HG02571 (cell line): ENCODE results near the gene DOP1A.

Source experiments
- ATAC-seq: cut with Tn5 transposase; IDR thresholded peaks from one replicate; pipeline ENCODE4 v1.9.1; 2021; ENCODE audit warnings: mild to moderate bottlenecking, moderate library complexity; ENCODE audit not compliant: unreplicated experiment

The DOP1A gene

GRCh38 chr6:83073615-83074014 lies 6.1 kb downstream of the DOP1A start:
- no peak for ATAC-seq

GRCh38 chr6:83083476-83083875 lies 16.0 kb downstream of the DOP1A start:
- ATAC-seq, result no peak

GRCh38 chr6:83086751-83087150 lies 19.3 kb downstream of the DOP1A start:
- peak; percentile 100 for ATAC-seq

GRCh38 chr6:83092756-83093399 lies 25.4 kb downstream of the DOP1A start:
- no peak for ATAC-seq

GRCh38 chr6:83096791-83097190 lies 29.3 kb downstream of the DOP1A start:
- no peak for ATAC-seq

- ATAC-seq, result no peak
These were observed 29.7 kb downstream of the DOP1A start for GRCh38 chr6:83097204-83097603.

GRCh38 chr6:83097675-83098074 lies 30.2 kb downstream of the DOP1A start:
- no peak for ATAC-seq

GRCh38 chr6:83098589-83098988 lies 31.1 kb downstream of the DOP1A start:
- ATAC-seq, result no peak

- no peak for ATAC-seq
These were observed 40.9 kb downstream of the DOP1A start for GRCh38 chr6:83108378-83108777.

- no peak for ATAC-seq
These were observed 45.8 kb downstream of the DOP1A start for GRCh38 chr6:83113258-83113657.

- no peak for ATAC-seq
These were observed 46.7 kb downstream of the DOP1A start for GRCh38 chr6:83114164-83114563.

- ATAC-seq, result no peak
These were observed 50.3 kb downstream of the DOP1A start for GRCh38 chr6:83117802-83118201.

GRCh38 chr6:83119742-83120300 lies 52.4 kb downstream of the DOP1A start:
- ATAC-seq, result no peak

GRCh38 chr6:83124553-83124952 lies 57.1 kb downstream of the DOP1A start:
- no peak for ATAC-seq

GRCh38 chr6:83125425-83125824 lies 58.0 kb downstream of the DOP1A start:
- ATAC-seq, result no peak

GRCh38 chr6:83126223-83126622 lies 58.8 kb downstream of the DOP1A start:
- no peak for ATAC-seq

GRCh38 chr6:83126807-83127206 lies 59.3 kb downstream of the DOP1A start:
- ATAC-seq, result no peak

GRCh38 chr6:83127258-83127657 lies 59.8 kb downstream of the DOP1A start:
- ATAC-seq, result no peak

- no peak for ATAC-seq
These were observed 60.5 kb downstream of the DOP1A start for GRCh38 chr6:83127976-83128375.

- ATAC-seq, result no peak
These were observed 64.7 kb downstream of the DOP1A start for GRCh38 chr6:83132121-83132520.

- no peak for ATAC-seq
These were observed 70.7 kb downstream of the DOP1A start for GRCh38 chr6:83138118-83138722.

- no peak for ATAC-seq
These were observed 71.3 kb downstream of the DOP1A start for GRCh38 chr6:83138758-83139157.

GRCh38 chr6:83151114-83151513 lies 83.6 kb downstream of the DOP1A start:
- ATAC-seq, result no peak
